GDM1 (cell line): ENCODE data around the gene APOH.

Experiments
- DNase-seq: peaks from one replicate; lab custom pipeline; 2025; lab: John Stamatoyannopoulos, UW

The APOH gene

DNA sequence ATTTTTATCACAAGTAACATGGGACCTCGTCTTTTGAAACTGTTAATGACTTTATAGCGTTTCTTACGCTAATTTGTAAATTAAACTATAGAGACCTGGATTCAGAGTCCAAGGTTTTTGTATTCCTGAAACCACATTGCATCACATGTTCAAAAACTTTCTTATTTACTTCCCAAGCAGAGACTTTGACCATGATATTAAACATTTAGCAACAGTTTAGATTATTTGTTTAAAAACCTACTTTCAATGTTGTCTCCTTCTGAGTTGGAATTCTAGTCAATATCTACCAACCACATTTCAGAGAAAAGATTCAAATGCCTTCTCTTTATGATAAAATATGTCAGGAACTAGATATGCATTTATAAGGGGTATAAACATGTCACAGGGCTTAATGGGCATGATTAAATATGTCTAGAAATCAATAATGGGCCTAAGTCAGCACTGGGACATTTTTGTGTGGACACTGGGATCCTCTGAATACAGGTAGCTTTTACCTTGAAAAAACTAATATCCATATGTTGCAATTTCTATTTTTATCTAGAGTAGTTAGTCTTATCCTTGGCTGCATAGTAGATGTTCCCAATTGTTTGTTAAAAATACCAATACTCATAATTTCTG is 6.3 kb upstream of the APOH start:
- no peak for DNase-seq

GRCh38 chr17:66234611-66235010 is 5.4 kb upstream of the APOH start:
- no peak for DNase-seq

- no peak for DNase-seq
These were observed 4.0 kb upstream of the APOH start for GRCh38 chr17:66233023-66233753.

DNA sequence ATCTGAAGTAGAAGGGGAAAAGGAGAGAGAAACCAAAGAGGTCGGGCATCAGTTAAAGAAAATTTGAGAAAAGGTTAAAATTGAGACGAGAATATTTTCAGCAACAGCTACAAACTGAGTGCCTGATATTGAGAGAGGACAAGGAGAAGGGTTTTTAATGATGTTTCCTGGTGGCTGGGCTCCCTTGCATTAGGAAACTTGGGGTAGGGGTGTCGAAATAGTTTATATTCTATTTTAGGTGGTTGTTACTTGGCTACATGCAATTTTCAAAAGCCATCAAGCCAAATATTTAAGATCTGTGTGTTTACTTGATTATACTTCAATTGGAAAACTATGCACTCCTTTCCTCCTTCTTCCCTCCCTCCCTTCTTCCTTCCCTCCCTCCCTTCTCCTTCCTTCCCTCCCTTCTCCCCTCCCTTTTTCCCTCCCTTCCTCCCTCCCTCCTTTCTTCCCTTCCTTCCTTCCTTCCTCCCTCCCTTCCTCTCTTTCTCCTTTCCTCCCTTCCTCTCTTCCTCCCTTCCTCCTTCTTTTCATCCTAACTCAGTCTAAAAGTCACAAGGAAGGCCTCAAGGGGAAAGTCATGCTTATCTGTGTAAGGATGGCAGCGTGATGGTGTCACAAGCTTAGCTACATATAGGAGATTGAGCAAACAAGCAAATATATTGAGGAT is 1.8 kb upstream of the APOH start:
- no peak for DNase-seq

GRCh38 chr17:66229783-66230538 is 746 bp upstream of the APOH start:
- DNase-seq, result no peak

- DNase-seq, result no peak
These were observed 1.8 kb downstream of the APOH start for GRCh38 chr17:66227212-66228045.

GRCh38 chr17:66222798-66223350 is 6.3 kb downstream of the APOH start:
- no peak for DNase-seq

GRCh38 chr17:66221755-66222530 is 7.3 kb downstream of the APOH start:
- no peak for DNase-seq

- no peak for DNase-seq
These were observed 7.9 kb downstream of the APOH start for GRCh38 chr17:66221343-66221742.

DNA sequence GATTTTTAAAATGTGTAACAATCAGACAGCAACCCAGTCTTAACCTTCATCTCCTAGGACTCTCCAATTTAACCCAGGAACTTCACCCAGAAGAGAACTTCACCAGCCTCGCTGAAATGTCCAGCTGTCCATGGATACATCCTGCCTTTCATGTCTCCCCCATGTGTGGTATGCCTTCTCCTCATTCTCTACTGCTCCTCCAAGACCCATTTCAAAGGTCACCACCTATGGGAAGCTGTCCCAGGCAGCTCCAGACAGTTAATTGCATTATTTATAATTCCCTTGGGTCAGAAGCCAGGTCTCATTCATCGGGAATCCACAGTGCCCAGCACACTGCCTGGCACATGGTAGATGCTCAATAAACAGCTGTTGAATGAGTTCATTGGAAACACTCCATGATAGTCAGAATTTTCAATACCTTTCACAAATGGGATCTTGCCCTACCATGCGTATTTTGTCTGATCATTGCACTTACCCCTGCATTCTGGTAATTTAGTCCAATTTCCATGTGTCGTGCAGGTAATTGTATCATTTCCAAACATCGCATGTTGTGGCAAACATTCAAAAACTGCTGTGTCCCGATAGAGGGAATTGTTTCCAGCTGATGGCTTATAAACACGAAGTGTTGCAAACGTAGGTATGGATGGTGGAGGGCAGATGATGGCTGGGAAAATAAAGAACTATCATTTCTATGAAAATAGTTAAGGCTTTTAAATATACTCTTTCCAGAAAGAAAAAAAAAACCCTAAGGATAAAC is 9.0 kb downstream of the APOH start:
- DNase-seq, result no peak

- DNase-seq, result no peak
These were observed 13.7 kb downstream of the APOH start for GRCh38 chr17:66215529-66215911.

GRCh38 chr17:66214884-66215528 is 14.2 kb downstream of the APOH start:
- no peak for DNase-seq

DNA sequence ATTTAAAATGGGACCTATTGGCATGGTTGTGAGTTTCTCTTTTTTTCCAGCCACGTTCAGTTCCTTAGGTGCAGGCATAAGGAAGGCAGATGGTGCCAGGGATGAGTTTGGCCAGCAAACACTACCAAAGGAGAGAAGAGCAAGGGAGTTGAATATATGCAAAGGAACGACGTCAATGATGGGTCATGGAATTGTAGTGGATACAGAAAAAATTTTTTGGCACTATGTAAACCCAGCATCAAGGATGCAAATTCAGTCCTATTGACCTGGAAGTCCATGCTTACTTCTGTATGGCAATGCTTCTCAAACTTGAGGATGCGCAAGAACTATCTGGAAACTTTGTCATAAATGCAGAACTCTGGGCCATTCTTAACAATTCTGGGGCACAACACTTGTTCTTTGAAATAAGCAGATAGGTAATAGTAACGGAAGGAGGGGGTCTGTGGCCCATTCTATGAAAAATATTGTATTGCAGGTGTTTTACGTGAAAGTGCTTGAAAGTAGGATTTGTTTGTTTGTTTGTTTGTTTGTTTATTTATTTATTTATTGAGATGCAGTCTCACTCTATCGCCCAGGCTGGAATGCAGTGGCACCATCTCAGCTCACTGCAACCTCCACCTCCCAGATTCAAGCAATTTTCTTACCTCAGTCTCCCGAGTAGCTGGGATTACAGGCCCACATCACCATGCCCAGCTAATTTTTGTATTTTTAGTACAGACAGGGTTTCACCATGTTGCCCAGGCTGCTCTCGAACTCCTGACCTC is 18.0 kb downstream of the APOH start:
- DNase-seq, result no peak

DNA sequence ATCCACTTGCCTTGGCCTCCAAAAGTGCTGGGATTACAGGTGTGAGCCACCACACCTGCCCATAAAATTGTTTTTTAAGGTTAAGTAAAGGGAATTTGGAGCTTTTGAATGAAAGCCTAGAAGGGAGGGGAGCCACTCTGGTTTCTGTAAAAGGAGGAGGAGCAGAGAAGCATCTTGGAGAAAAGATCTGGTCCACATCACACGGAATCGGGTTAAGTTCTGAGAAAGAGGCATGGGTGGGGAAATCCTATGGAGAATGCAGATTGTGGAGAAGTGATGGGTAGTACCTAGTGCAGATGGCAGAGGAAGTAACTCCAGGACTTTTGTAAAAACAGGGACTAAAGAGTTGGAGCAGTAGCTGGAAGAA is 19.0 kb downstream of the APOH start:
- DNase-seq, result no peak

DNA sequence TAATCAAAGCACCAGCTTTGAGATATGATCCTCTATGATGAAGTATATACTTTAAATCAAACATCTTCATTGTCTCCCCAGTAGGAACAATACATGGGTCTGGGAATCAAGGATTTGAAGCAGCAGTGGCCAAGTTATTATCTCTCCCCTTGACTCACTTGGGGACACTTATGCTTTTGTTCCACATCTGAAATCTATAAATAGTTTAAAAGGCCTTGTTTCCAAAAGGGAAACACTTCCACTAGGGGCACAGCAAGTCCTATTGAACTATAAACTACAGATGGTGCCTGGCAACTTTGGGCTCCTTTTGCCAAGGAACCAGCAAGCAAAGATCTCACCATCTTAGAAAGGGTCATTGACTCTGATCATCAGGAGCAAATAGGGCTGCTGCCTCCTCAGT is 21.3 kb downstream of the APOH start:
- no peak for DNase-seq

DNA sequence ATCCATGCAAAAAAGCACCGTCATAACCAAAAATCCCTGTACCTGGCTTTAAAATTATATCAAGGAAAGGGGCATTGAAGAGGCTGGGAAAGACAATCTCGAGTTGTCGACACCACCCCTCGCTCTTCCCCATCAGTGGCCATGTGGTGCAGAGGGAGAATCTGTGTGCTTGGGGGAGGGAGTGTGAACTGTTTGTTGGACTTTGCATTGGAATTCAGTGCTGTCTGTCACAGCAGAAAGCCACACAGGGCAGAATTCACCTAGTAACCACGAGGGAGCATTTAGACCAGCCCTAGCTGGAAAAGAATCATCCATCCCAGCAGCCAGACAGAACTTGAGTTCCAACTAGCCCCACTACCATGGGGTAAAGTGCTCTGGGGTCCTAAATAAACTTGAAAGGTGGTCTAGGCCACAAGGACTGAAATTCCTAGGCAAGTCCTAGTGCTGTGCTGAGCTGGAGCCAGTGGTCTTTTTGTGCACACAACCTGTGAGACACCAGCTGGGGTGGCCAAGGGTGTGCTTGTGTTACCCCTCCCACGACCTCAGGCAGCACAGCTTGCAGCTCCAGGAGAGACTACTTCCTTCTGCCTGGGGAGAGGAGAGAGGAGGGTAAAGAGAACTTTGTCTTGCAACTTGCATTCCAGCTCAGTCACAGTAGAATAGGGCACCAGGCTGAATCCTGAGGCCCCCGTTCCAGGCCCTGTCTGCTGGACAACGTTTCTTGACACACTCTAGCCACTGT is 25.8 kb downstream of the APOH start:
- no peak for DNase-seq

GRCh38 chr17:66200685-66201092 is 28.5 kb downstream of the APOH start:
- peak; percentile 45 for DNase-seq

GRCh38 chr17:66198242-66198641 is 31.0 kb downstream of the APOH start:
- no peak for DNase-seq
